HUES64 (cell line): ENCODE data around the gene RFXAP. TPM values are rescaled to one million over a fixed set of nuclear protein-coding genes. Genes with fewer than 3 reads are reported as not detected.
"Not testable (repeated sequence)": the region's sequence is repeated elsewhere in the genome, so short reads cannot be mapped to it uniquely, and the experiment has no call there.

Source experiments
- H3K27ac ChIP-seq: 2 replicates; pipeline ENCODE4 v1.7.0; 2013; ENCODE audit warnings: low read depth, low read length, inconsistent platforms
- H3K27me3 ChIP-seq: 2 replicates; pipeline ENCODE4 v1.6.1; 2013; ENCODE audit warnings: mild to moderate bottlenecking, low read length; ENCODE audit not compliant: insufficient read depth
- H3K36me3 ChIP-seq: 2 replicates; pipeline ENCODE4 v1.6.1; 2013; ENCODE audit warnings: mild to moderate bottlenecking, low read length; ENCODE audit not compliant: insufficient read depth
- H3K4me1 ChIP-seq: 2 replicates; pipeline ENCODE4 v1.6.1; 2013; ENCODE audit warnings: mild to moderate bottlenecking, low read length, moderate library complexity; ENCODE audit not compliant: insufficient read depth
- H3K4me3 ChIP-seq: 2 replicates; pipeline ENCODE4 v1.5.1; 2013; ENCODE audit warnings: mild to moderate bottlenecking, low read length, moderate library complexity
- H3K9ac ChIP-seq: 2 replicates; pipeline ENCODE4 v1.6.1; 2013; ENCODE audit warnings: mild to moderate bottlenecking, low read depth, low read length
- H3K9me3 ChIP-seq: 2 replicates; pipeline ENCODE4 v1.6.1; 2013; ENCODE audit warnings: low read depth, low read length; ENCODE audit not compliant: insufficient read depth
- WGBS: fragments of 150-250, 120-280 bp; methylation state at CpG from one replicate; pipeline ENCODE4 v1.1.7; 2013; ENCODE audit warnings: missing lambda C conversion rate; 5-methylcytosine and 5-hydroxymethylcytosine counted together
- polyA plus RNA-seq, 2 experiments: library from polyadenylated mRNA; stranded (reverse); fragments of 50-300 nt; gene quantifications; one replicate each; pipeline ENCODE4 v1.2.3, GENCODE V29; 2013

The RFXAP gene, protein sequence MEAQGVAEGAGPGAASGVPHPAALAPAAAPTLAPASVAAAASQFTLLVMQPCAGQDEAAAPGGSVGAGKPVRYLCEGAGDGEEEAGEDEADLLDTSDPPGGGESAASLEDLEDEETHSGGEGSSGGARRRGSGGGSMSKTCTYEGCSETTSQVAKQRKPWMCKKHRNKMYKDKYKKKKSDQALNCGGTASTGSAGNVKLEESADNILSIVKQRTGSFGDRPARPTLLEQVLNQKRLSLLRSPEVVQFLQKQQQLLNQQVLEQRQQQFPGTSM
- polyA plus RNA-seq (2013, experiment 1 of 2) = 7.5 TPM
- polyA plus RNA-seq (2013, experiment 2 of 2) = 9.1 TPM

DNA sequence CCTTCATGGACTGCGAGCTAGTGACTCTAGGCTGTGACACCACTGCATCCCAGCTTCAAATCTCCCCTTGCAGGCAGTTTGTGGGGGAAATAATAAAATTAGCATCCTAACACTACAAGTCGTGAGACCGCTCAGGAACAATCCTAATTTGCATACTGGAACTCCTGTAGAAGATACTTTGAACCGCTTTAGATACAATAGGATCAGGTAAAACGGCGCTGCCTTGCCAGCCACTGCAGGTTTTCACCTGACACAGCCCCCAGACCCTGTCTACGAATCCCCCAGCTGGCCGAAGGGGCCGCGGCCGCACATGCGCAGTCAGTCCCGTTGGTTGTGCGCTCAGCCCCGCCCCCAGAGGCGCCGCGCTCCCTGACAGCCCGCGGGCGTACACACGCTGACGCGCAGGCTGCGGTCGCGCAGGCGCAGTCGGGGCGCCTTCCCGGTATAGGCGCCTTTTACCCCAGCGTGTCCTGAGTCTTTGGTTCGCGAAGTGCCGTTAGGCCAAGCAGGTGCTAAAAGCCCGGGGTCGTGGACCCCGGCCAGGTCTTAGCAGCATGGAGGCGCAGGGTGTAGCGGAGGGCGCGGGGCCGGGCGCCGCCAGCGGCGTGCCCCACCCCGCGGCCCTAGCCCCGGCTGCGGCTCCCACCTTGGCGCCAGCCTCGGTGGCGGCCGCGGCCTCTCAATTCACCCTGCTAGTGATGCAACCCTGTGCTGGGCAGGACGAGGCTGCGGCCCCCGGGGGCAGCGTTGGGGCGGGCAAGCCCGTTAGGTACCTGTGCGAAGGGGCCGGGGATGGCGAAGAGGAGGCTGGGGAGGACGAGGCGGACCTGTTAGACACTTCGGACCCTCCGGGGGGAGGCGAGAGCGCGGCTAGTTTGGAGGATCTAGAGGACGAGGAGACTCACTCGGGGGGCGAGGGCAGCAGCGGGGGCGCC lies at the start of gene RFXAP:
RFXAP (plus strand) TSS at position 419 of the 935 bp plus-strand sequence; CDS start at position 555, 136 bp downstream.
- H3K4me1 ChIP-seq = peaks cover 12% of the 10 kb centered on the region; the same call in 1 of the 2 replicates
- peak within 1 kb of the TSS; percentile 57; the same call in 1 of the 2 replicates for H3K9ac ChIP-seq
- H3K4me3 ChIP-seq = peak within 1 kb of the TSS; percentile 68
- WGBS = under 1% methylated on average over 78 of the region's 78 CpGs
- peak within 1 kb of the TSS; percentile 40; the same call in 1 of the 2 replicates for H3K27ac ChIP-seq
- H3K9me3 ChIP-seq = no peaks in the 10 kb centered on the region
- no peaks in the 10 kb centered on the region for H3K36me3 ChIP-seq
- peaks cover 7% of the 10 kb centered on the region for H3K27me3 ChIP-seq

DNA sequence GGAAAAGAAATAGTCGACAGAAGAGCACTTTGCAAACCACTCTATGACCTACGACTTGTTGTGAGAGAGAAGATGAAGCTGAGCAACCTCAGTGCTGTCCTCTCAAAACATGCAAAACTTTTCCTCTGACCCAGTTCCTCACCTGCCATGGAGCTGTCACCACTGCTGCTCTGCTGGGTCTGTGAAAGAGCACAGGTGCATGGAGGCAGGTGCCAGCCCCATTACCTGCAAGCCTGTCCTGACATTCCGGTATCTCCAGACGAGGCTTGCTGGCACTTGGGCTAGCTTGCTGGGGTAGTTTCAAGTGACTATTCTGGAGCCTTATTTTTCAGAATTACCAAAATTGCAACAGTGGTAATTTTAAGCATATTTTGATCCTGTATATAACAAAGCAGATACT lies 49.5 kb upstream of the RFXAP start:
- no peaks in the 10 kb centered on the region for H3K36me3 ChIP-seq
- H3K27ac ChIP-seq = no peak overlapping the region
- no peaks in the 10 kb centered on the region for H3K27me3 ChIP-seq
- no peak overlapping the region for H3K9ac ChIP-seq
- H3K4me1 ChIP-seq = peaks cover 7% of the 10 kb centered on the region
- no peak overlapping the region for H3K4me3 ChIP-seq
- WGBS = 93% methylated on average over 4 of the region's 4 CpGs
- H3K9me3 ChIP-seq = peaks cover 2% of the 10 kb centered on the region; the same call in 1 of the 2 replicates

DNA sequence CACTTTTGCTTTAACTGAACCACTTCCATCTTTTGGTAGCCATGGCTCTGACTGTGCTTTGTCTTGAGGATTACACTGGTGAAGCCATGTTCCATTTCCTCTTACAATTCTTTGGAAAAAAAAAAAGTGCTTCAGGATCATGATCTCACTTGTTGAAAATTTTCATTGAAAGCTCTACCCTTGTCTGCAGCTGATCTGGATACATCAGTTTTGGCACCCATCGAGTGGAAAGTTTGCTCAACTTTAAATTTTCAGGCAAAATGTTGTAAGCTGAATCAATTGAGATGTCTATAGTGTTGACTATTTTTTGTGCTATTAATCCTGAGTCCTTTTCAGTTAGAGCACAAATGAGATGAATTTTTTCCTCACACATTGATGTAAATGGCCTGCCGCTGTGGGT lies 48.3 kb upstream of the RFXAP start:
- Histone ChIP-seq H3K36me3 (no peaks in the 10 kb centered on the region), H3K27me3 (no peaks in the 10 kb centered on the region), H3K9ac (no peak overlapping the region), H3K4me1 (peaks cover 7% of the 10 kb centered on the region), H3K27ac (no peak overlapping the region), H3K9me3 (peaks cover 2% of the 10 kb centered on the region; the same call in 1 of the 2 replicates), H3K4me3 (no peak overlapping the region)
- 92% methylated on average over 2 of the region's 2 CpGs for WGBS

DNA sequence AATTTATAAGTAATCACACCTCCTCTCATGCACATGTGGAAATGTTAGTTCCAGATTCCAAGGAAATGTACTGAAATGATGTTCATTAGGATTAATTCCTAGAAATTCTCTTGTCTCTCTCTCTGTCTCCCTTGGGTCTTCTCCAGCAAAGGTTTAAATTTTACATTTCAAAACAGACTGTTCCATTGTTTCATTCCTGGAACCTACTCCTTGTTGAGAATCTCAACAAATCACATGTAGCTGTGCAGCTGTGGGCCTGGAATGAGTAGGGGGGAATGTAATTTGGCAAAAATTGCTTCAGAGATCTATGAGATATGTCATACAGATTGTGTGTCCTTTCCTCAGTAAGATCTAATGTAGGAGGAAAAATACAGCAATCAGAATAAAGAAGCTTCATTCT lies 46.2 kb upstream of the RFXAP start:
- peaks cover 11% of the 10 kb centered on the region for H3K4me1 ChIP-seq
- no peak overlapping the region for H3K27ac ChIP-seq
- no peak overlapping the region for H3K4me3 ChIP-seq
- no peaks in the 10 kb centered on the region for H3K36me3 ChIP-seq
- no peak overlapping the region for H3K9ac ChIP-seq
- no peaks in the 10 kb centered on the region for H3K9me3 ChIP-seq
- no peaks in the 10 kb centered on the region for H3K27me3 ChIP-seq

DNA sequence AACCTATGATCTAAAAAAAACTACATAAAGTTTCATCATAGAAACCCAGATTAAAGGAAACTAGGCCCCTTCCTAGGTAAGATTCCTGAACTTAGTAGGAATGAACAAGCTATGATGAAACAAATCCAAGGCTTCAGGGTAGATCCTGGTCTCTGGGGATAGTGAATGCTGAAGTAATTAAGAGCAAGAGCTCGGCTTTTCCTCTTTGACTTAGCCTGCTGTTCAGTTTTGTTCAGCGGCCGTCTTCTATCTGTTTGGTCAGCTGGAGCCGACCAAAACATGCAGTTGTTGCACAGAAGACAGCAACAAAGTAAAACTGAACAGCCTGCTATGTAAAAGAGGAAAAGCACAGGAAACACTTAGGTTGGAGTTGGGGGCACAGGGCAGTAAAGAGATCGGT lies 44.1 kb upstream of the RFXAP start:
- 91% methylated on average over 5 of the region's 5 CpGs for WGBS

DNA sequence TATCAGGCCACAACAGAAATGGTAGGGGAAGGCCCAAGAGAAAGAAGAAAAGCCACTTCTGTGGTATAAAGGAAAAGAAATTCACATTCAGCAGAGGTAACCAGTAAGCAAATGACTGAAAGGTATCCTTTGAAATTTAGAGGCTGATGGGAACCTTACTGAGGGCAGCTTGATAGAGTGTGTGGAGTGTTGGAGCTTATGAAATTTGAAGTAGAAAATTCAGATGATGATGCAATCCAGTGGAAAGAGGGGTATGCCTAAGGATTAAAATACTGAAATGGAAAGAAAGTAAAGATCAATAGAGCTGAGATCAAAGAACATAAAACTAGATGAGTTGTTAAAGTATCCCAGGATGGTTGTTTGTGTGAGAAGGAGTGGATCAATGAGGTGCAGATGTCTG lies 42.8 kb upstream of the RFXAP start:
- Histone ChIP-seq H3K4me3 (no peak overlapping the region), H3K27me3 (no peaks in the 10 kb centered on the region), H3K9me3 (no peaks in the 10 kb centered on the region), H3K4me1 (peaks cover 29% of the 10 kb centered on the region), H3K27ac (no peak overlapping the region), H3K9ac (no peak overlapping the region), H3K36me3 (no peaks in the 10 kb centered on the region)

More for the DNA sequence above, 44.1 kb upstream of the RFXAP start:
- Histone ChIP-seq H3K9me3 (no peaks in the 10 kb centered on the region), H3K9ac (no peak overlapping the region), H3K27me3 (no peaks in the 10 kb centered on the region), H3K4me3 (no peak overlapping the region), H3K27ac (no peak overlapping the region), H3K36me3 (no peaks in the 10 kb centered on the region), H3K4me1 (peaks cover 29% of the 10 kb centered on the region)

DNA sequence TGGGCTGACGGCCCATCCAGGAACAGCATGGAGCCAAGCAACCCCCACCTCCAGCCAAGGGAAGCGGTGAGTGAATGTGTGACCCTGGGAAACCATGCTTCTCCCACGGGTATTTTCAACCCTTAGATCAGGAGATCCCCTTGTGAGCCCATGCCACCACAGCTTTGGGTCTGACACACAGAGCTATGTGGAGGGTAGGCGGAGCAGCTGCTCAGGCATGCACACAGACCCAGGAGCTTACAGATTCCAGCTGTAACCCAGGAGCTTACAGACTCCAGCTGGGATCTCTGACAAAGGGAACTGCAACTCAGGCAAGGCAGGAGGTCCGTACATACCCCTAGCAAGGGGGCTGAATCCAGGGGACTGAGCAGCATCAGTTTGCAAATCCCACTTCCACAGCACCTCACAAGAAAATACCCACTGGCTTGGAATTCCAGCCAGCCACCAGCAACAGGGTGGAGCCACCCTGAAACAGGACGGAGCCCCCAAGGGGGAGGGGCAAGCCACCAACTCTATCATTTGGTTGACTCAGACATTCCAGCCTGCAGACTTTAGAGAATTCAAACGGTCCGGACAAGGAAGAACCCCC lies 40.8 kb upstream of the RFXAP start:
- Histone ChIP-seq H3K4me3 (peak overlapping the region; percentile 28; the same call in 1 of the 2 replicates), H3K27ac (peak overlapping the region; percentile 82), H3K27me3 (no peaks in the 10 kb centered on the region), H3K36me3 (no peaks in the 10 kb centered on the region), H3K4me1 (peaks cover 29% of the 10 kb centered on the region), H3K9ac (peak overlapping the region; percentile 12; the same call in 1 of the 2 replicates), H3K9me3 (no peaks in the 10 kb centered on the region)
- WGBS = 19% methylated on average over 8 of the region's 8 CpGs

DNA sequence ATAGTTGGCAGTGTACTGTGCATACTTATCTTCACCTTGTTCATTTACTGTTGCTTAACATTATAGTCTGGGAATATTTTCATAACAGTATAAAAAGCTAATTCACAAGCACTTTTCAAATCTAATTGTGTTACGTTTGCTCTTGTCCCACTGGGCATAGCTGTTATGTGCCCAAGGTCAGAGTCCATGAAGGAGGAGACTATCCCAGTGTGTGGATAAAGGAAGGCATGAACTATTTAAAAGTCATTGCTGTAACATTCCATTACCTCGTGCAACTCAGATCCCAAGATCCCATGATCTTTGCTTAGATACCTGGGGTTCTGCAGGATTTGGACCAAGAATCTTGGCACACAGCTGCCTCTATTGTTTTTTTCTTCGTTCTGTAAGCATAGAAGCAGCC lies 35.1 kb upstream of the RFXAP start:
- H3K27ac ChIP-seq = no peak overlapping the region
- H3K4me3 ChIP-seq = no peak overlapping the region

DNA sequence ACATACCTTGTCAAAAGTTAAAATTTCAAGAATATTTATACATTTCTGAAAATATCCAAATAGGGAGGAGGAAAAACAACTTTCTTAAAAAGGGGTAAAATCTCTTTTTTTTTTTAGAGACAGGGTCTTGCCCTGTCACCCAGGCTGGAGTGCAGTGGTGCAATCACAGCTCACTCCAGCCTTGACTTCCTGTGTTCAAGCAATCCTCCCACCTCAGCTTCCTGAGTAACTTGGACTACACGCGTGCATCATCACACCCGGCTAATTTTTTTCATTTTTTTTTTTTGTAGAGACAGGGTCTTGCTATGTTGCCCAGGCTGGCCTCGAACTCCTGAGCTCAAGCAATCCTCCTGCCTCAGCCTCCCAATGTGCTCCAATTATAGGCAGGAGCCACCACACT lies 32.8 kb upstream of the RFXAP start:
- H3K4me3 ChIP-seq, H3K36me3 ChIP-seq, H3K27me3 ChIP-seq, H3K9ac ChIP-seq, H3K27ac ChIP-seq, H3K4me1 ChIP-seq, H3K9me3 ChIP-seq: not testable (repeated sequence)
- WGBS = 97% methylated on average over 4 of the region's 4 CpGs

More for the DNA sequence above, 35.1 kb upstream of the RFXAP start:
- Histone ChIP-seq H3K4me1 (peaks cover 12% of the 10 kb centered on the region), H3K36me3 (no peaks in the 10 kb centered on the region), H3K9me3 (no peaks in the 10 kb centered on the region), H3K27me3 (no peaks in the 10 kb centered on the region), H3K9ac (no peak overlapping the region)
- WGBS = 91% methylated on average over 3 of the region's 3 CpGs

DNA sequence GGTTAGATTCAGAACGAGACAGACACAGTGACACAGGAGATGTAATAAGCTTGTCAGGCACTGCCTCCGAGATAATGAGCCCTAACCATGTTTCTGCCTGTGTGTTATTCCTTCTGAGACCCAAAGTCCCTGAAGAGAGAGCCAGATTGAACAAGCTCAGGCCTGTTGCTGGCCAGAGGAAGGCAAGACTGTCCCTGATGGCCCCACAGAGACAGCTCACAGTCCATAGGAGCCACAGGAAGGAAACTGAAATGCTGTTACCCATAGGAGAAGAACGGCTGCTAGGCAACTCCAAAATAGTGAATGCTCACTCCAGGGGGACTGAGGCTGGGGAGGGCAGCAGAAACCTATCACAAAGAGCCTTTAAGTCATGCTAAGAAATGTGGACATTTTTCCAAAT lies 31.8 kb upstream of the RFXAP start:
- peaks cover 10% of the 10 kb centered on the region; the same call in 1 of the 2 replicates for H3K4me1 ChIP-seq
- no peak overlapping the region for H3K4me3 ChIP-seq
- H3K9ac ChIP-seq = no peak overlapping the region
- H3K9me3 ChIP-seq = no peaks in the 10 kb centered on the region
- H3K27me3 ChIP-seq = no peaks in the 10 kb centered on the region
- no peaks in the 10 kb centered on the region for H3K36me3 ChIP-seq
- WGBS = 88% methylated on average over 3 of the region's 3 CpGs
- no peak overlapping the region for H3K27ac ChIP-seq

DNA sequence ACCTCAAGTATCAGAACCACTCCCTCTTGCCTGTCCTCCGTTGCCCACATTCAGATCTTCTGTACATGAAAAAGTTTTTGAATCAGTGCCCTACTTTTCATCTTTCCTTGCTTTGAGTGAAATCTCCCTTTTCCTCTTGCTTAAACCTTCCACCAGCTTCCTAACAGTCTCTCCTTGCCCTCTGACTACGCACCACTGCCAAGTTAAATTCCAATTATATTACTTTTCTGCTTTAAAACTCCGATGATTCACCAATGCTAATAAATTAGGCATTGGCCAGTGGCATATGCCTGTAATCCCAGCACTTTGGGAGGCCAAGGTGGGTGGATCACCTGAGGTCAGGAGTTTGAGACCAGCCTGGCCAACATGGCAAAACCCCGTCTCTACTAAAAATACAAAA lies 30.7 kb upstream of the RFXAP start:
- H3K27ac ChIP-seq = no peak overlapping the region
- H3K9me3 ChIP-seq = no peaks in the 10 kb centered on the region
- no peaks in the 10 kb centered on the region for H3K27me3 ChIP-seq
- H3K9ac ChIP-seq = no peak overlapping the region
- WGBS = 92% methylated on average over 4 of the region's 4 CpGs
- H3K4me3 ChIP-seq = no peak overlapping the region
- peaks cover 10% of the 10 kb centered on the region; the same call in 1 of the 2 replicates for H3K4me1 ChIP-seq
- no peaks in the 10 kb centered on the region for H3K36me3 ChIP-seq
